Uterus (tissue), 2 donors: ENCODE results near the gene SURF4.

Experiments
- POLR2A ChIP-seq, 2 donors: fragments of 450-650 bp; IDR thresholded peaks; one replicate each; pipeline ENCODE4 v1.6.1; 2016; ENCODE audit warnings: antibody characterized with exemption in 2 of 2, mild to moderate bottlenecking in 1 of 2, moderate library complexity in 1 of 2
- TF ChIP-seq, protein P1 (sequence below), 4 experiments: fragments of 200-600 bp in 2 of 4; fragments of 450-650 bp in 2 of 4; sonication (generic) in 2 of 4; IDR thresholded peaks; one replicate each; pipeline ENCODE4 v1.5.1; 2016 to 2019; ENCODE audit warnings: antibody characterized with exemption in 4 of 4, mild to moderate bottlenecking in 2 of 4, moderate library complexity in 1 of 4

- TF ChIP-seq POLR2A (IDR thresholded peaks at IDR 0.05), result no peak
- TF ChIP-seq, protein P1, sequence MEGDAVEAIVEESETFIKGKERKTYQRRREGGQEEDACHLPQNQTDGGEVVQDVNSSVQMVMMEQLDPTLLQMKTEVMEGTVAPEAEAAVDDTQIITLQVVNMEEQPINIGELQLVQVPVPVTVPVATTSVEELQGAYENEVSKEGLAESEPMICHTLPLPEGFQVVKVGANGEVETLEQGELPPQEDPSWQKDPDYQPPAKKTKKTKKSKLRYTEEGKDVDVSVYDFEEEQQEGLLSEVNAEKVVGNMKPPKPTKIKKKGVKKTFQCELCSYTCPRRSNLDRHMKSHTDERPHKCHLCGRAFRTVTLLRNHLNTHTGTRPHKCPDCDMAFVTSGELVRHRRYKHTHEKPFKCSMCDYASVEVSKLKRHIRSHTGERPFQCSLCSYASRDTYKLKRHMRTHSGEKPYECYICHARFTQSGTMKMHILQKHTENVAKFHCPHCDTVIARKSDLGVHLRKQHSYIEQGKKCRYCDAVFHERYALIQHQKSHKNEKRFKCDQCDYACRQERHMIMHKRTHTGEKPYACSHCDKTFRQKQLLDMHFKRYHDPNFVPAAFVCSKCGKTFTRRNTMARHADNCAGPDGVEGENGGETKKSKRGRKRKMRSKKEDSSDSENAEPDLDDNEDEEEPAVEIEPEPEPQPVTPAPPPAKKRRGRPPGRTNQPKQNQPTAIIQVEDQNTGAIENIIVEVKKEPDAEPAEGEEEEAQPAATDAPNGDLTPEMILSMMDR (IDR thresholded peaks at IDR 0.05), result no peak
Observed at GRCh38 chr9:133357656-133358055, 18.2 kb downstream of the SURF4 start.
